SIG-M5 (cell line): ENCODE measurements around the gene MIEF2.
"Not testable (repeated sequence)": the region's sequence is repeated elsewhere in the genome, so short reads cannot be mapped to it uniquely, and the experiment has no call there.

Source experiments
- DNase-seq: peaks from one replicate; lab custom pipeline; 2025; lab: John Stamatoyannopoulos, UW

The MIEF2 gene

DNA sequence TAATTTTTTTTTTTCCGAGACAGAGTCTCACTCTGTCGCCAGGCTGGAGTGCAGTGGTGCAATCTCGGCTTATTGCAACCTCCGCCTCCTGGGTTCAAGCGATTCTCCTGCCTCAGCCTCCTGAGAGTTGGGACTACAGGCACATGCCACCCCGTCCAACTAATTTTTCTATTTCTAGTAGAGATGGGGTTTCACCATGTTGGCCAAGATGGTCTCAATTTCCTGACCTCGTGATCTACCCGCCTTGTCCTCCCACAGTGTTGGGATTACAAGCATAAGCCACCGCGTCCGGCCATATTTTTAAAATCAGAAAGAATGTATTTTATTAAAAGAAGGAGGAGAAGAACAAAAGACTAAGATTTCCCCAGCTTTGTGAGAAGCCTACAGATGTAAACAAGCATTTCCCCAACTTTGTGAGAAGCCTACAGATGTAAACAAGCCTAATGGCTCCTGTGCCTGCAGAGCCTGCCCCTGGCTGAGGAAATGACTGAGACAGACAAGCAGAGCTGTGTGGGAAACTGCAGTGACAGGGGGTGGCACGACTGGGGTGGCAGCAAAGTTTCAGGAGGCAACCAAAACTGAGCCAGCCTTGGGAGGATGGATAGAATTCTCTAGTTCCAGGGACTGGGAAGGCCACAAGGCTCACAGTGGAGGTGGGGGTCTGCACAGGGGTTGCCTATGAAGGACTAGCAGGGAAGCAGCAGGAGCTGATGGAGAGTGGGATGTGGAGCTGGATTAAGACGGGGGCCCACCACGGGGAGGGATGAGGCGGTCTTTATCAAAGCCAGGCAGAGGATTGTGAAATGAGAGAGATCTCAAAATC, 31.5 kb downstream of the MIEF2 start:
- DNase-seq = no peak

DNA sequence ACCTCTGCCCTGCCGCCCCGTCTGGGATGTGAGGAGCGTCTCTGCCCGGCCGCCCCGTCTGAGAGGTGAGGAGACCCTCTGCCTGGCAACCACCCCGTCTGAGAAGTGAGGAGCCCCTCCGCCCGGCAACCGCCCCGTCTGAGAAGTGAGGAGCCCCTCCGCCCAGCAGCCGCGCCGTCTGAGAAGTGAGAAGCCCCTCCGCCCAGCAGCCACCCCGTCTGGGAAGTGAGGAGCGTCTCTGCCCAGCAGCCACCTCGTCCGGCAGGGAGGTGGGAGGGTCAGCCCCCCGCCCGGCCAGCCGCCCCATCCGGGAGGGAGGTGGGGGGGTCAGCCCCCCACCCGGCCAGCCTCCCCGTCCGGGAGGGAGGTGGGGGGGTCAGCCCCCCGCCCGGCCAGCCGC, 37.6 kb downstream of the MIEF2 start:
- not testable (repeated sequence) for DNase-seq

DNA sequence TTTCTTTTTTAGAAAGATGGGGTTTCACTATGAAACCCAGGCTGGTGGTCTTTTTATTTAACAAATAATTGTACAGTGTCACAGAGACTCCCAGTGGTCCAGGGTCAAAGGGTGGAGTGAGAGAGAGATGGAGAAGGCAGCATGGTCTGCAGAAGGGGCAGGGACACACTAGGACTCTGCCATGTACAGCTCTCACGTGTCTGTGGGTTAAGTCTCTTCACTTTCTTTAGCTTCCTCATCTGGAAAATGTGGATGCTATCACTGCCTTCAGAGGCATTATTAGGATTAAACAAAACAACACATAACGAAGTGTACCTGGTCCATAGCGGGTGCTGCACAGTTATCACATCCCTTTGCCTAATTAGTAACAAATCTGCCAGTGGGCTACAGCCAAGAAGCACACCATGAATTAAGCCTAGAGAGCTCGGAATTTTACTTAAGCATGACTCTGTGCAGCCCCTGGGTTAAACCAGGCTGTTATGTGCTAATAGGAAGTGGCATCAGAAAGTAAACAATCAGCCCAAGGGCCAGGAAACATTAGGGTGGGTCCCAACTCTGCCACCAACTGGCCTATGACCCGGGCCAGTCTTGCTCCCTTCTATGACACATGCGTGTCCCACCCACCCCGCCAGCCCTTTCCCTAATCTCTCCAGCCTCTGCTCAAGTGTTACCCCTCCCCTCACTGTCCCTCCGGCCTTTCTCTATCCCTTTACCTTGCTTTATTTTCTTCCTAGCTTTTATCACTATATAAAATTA, 40.4 kb downstream of the MIEF2 start:
- DNase-seq = no peak

DNA sequence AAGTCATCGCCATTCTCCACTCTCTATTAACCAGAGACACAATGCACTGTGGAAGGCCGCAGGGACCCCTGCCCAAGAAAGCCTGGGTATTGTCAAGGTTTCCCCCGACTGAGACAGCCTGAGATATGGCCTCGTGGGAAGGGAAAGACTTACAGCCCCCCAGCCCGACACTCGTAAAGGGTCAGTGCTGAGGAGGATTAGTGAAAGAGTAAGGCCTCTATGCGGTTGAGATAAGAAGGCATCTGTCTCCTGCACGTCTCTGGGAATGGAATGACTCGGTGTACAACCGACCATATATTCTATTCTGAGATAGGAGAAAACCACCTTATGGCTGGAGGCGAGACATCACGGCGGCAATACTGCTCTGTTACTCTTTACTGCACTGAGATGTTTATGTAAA, 42.7 kb downstream of the MIEF2 start:
- DNase-seq = not testable (repeated sequence)

DNA sequence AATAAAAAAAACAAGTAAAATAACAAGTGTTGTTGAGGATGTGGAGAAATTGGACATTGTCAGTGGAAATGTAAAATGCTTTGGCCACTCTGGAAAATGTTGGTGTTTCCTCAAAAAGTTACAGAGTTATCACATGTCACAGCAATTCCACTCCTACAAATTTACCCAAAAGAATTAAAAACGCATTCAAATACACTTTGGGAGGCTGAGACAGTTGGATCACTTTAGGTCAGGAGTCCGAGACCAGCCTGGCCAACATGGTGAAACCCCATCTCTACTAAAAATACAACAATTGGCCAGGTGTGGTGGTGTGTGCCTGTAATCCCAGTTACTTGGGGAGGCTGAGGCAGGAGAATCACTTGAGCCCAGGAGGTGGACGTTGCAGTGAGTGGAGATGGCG, 48.7 kb downstream of the MIEF2 start:
- DNase-seq = no peak

DNA sequence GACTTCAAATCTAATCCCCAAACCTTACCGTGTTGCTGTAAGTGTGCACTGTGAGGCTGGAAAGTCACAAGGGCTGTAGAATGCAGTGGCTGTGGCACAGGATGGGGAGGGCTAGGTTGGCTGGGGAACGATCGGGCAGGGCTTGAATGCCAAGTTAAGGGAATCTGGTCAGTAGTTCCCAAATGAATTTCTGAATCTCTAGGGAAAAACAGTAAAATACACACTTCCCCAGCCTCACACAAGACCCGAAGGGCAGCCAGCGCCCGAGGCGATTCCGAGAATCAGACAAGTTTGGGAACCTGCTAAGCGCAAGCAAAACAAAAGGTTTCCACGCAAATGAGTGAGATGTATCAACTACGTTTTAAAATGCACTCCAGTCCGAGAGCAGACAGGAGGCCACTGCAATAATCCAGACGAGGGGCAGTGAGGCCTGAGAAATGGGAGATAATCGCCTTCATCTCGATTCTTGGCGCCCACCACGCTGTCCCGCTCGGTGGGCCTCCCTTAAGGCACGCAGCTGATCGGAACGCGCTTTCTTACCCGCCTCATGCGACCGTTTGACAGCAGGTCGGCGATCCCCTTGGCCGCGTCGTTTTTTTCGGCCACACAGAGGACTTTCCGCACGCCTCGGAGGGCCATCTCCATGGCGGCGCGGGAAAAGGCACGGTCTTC, 53.7 kb downstream of the MIEF2 start:
- no peak for DNase-seq

DNA sequence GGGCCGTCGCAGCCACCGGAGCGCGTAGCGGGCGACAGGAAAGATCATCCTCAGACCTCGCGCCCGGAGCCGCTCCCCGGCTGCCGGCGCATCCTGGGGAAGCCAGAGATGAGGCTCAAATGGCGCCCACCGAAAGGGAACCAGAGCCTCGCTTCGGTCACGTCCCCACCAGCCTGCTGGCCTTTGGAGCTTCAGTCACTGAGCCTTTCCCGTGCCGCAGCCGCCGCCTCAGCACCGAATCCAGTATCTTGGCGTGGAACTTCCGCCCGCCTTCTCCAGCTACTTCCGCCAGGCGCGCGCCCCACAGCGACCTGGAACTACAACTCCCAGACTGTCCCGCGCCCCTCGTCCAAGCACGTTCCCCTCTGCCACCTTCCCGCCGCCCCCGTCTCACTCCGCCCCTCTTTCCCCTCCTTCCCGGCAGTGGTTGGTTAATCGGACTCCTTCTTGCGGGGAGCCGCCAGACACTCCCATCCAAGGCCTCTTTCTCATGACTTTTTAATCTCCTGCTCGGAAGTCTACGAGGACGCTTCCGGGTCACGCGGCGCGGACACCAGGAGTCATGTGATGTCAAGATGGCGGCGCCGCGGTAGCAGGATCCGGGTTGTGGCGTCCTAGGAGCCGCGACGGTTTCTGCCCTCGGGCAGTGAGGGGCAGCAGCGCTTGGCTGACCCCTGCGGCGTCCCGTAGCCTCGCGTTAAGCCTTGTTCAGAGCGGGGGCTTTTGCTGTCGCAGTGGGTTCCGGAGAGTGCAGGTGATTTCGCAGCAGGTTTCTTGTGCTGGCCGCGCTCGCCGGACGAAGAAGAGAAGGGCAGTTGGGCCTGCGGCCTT, 54.5 kb downstream of the MIEF2 start, which contains the start of the genes SMCR8 and TOP3A:
SMCR8 (plus strand) TSS at position 563 of the 831 bp plus-strand sequence. CDS start 497 bp downstream, outside the sequence.
TOP3A (minus strand) TSS at position 264 of the 831 bp plus-strand sequence; CDS start at position 48, 216 bp downstream.
- DNase-seq = peak; percentile 92

DNA sequence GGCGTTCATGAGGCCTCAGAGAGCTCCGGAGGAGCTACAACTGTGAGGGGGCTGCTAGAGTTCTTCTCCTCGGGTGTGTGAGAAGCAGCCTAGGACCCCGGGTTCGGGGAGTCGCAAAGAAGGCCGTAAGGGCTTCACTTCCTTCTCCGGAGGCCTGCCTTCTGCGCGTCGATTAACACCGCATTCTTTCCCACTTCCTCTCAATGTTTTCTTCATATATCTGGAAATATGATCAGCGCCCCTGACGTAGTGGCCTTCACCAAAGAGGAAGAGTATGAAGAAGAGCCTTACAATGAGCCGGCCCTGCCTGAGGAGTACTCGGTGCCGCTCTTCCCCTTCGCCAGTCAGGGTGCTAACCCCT, 55.1 kb downstream of the MIEF2 start:
- DNase-seq = peak; percentile 72

DNA sequence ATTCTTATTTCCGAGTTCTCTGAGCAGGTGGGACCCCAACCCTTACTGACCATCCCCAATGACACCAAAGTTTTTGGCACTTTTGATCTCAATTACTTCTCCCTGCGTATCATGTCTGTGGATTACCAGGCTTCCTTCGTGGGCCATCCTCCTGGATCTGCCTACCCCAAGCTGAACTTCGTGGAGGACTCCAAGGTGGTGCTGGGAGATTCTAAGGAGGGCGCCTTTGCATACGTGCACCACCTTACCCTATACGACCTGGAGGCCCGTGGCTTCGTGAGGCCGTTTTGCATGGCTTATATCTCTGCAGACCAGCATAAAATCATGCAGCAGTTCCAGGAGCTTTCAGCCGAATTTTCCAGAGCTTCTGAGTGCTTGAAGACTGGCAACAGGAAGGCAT, 55.5 kb downstream of the MIEF2 start:
- DNase-seq = no peak
